ENCODE results near the gene PARL.

DNA sequence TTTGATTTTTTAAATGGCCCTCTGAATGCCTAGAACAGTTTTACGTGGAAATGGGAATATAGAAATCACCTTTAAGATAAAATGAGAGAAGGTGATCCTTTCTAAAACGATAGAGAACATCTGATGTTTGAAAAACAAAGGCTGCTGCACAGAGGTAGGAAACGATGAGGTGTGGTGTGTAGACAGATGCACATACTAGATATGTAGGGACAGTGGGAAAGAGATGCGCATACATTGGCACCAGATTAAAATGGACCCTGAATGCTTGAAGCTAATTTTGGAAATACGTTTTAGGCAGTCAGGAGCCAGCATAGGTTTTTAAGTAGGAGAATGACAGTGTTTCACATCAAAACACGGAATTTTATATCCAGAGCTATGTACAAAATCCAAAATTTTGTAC lies 88.3 kb downstream of the PARL start:
- TF ChIP-seq, protein P1, sequence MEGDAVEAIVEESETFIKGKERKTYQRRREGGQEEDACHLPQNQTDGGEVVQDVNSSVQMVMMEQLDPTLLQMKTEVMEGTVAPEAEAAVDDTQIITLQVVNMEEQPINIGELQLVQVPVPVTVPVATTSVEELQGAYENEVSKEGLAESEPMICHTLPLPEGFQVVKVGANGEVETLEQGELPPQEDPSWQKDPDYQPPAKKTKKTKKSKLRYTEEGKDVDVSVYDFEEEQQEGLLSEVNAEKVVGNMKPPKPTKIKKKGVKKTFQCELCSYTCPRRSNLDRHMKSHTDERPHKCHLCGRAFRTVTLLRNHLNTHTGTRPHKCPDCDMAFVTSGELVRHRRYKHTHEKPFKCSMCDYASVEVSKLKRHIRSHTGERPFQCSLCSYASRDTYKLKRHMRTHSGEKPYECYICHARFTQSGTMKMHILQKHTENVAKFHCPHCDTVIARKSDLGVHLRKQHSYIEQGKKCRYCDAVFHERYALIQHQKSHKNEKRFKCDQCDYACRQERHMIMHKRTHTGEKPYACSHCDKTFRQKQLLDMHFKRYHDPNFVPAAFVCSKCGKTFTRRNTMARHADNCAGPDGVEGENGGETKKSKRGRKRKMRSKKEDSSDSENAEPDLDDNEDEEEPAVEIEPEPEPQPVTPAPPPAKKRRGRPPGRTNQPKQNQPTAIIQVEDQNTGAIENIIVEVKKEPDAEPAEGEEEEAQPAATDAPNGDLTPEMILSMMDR (conservative IDR thresholded peaks at IDR 0.05; ENCODE audit: low read depth, low read length), result no peak
- TF ChIP-seq EZH2phosphoT487 (IDR thresholded peaks at IDR 0.05; ENCODE audit: borderline replicate concordance, low read length) (no peak), EZH2 (IDR thresholded peaks at IDR 0.05; ENCODE audit: low read length, unreplicated experiment) (no peak)
